Astrocyte of the cerebellum (primary cell): ENCODE measurements around the gene SDS.

ENCODE experiments used
- DNase-seq: peaks from one replicate; pipeline ENCODE4 v3.0.0-alpha.2; 2011; ENCODE audit warnings: low read depth
- H3K4me3 ChIP-seq: 2 replicates; pipeline ENCODE4 v1.5.1; 2011; ENCODE audit warnings: mild to moderate bottlenecking, low read depth, low read length, moderate library complexity
- CTCF ChIP-seq: IDR thresholded peaks from 2 replicates; pipeline ENCODE4 v1.5.1; 2012; ENCODE audit warnings: low read length, low read depth, moderate library complexity, mild to moderate bottlenecking; ENCODE audit errors: missing control alignments
- in situ Hi-C: cut with HindIII; loops from 2 replicates; pipeline ENCODE4 v1.10.0; 2017; ENCODE audit warnings: low sequenced_read_pairs

The SDS gene

GRCh38 chr12:113385282-113385882 is 18.3 kb downstream of the SDS start:
- in situ Hi-C loops, result no loop called here
- DNase-seq, result no peak
- TF ChIP-seq CTCF, result no peak
- H3K4me3 ChIP-seq, result no peak overlapping the region

GRCh38 chr12:113384778-113385177 is 18.9 kb downstream of the SDS start:
- H3K4me3 ChIP-seq, result no peak overlapping the region
- in situ Hi-C loops, result no loop called here
- DNase-seq, result no peak
- TF ChIP-seq CTCF, result no peak

- in situ Hi-C loops, result no loop called here
- no peak for TF ChIP-seq CTCF
- no peak for DNase-seq
Measured at GRCh38 chr12:113382206-113382605, 21.5 kb downstream of the SDS start.

GRCh38 chr12:113381220-113381619 is 22.5 kb downstream of the SDS start:
- H3K4me3 ChIP-seq, result no peak overlapping the region
- no peak for TF ChIP-seq CTCF
- in situ Hi-C loops, result no loop called here
- no peak for DNase-seq

More at GRCh38 chr12:113382206-113382605, 21.5 kb downstream of the SDS start:
- no peak overlapping the region for H3K4me3 ChIP-seq

GRCh38 chr12:113378291-113378690 is 25.4 kb downstream of the SDS start:
- H3K4me3 ChIP-seq, result no peak overlapping the region
- in situ Hi-C loops, result no loop called here
- TF ChIP-seq CTCF, result no peak
- no peak for DNase-seq

GRCh38 chr12:113374823-113375428 is 28.8 kb downstream of the SDS start:
- no peak for DNase-seq
- in situ Hi-C loops, result no loop called here
- no peak for TF ChIP-seq CTCF
- no peak overlapping the region for H3K4me3 ChIP-seq
